GM19455 (cell line): ENCODE measurements around the gene SF3A2.

Experiments used
- ATAC-seq: cut with Tn5 transposase; IDR thresholded peaks from one replicate; pipeline ENCODE4 v1.9.1; 2021; ENCODE audit not compliant: unreplicated experiment

The SF3A2 gene

DNA sequence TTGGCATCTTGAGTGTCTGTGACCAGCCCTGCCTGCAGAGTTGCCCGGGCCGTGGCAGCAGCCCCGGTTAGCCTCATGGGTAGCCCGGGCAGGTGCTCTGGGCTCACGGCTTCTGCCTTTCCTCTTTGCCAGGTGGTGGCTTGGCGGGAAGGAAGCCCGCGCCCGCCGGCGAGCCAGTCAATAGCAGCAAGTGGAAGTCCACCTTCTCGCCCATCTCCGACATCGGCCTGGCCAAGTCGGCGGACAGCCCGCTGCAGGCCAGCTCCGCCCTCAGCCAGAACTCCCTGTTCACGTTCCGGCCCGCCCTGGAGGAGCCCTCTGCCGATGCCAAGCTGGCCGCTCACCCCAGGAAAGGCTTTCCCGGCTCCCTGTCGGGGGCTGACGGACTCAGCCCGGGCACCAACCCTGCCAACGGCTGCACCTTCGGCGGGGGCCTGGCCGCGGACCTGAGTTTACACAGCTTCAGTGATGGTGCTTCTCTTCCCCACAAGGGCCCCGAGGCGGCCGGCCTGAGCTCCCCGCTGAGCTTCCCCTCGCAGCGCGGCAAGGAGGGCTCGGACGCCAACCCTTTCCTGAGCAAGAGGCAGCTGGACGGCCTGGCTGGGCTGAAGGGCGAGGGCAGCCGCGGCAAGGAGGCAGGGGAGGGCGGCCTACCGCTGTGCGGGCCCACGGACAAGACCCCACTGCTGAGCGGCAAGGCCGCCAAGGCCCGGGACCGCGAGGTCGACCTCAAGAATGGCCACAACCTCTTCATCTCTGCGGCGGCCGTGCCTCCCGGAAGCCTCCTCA, 10.4 kb upstream of the SF3A2 start:
- ATAC-seq: no peak

GRCh38 chr19:2226840-2227360, 9.7 kb upstream of the SF3A2 start:
- no peak for ATAC-seq

- ATAC-seq: no peak
Observed at GRCh38 chr19:2227415-2228156, 9.0 kb upstream of the SF3A2 start.

DNA sequence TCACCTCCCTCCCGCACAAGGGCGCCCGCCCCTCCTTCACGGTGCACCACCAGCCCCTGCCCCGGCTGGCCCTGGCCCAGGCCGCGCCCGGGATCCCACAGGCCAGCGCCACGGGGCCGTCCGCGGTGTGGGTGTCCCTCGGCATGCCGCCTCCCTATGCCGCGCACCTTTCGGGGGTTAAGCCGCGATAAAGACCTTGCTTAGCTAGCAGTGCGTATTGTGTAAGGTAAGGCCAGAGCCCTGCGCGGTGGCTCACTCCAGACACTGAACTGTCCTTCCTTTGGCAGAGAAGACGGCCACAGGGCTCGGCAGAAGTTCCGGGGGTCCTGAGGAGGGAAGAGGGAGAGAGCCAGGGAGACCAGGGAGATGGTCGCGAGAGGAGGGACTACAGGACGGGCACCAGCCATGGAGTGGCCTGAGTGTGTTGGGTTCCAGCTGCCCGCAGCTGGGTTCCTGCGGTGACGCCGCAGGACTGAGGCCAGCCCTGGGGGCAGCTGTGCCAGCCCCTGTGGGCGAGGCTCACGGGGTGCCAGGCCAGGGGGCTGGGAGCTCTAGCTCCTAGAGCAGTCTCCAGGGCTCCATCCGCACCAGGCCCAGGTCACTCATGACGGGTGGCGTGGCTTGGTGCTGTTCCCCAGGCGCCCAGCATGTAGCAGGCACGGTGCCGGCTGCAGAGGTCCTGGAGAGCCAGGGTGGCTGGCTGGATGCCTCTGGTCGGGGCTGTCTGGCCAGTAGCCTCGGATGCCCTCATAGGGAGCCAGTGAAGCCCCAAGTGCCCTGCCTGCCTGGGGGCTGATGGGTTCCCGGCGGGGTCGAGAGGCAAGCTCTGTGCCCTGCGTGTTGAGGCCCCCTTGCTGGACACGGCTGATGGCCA, 8.2 kb upstream of the SF3A2 start:
- ATAC-seq: no peak

DNA sequence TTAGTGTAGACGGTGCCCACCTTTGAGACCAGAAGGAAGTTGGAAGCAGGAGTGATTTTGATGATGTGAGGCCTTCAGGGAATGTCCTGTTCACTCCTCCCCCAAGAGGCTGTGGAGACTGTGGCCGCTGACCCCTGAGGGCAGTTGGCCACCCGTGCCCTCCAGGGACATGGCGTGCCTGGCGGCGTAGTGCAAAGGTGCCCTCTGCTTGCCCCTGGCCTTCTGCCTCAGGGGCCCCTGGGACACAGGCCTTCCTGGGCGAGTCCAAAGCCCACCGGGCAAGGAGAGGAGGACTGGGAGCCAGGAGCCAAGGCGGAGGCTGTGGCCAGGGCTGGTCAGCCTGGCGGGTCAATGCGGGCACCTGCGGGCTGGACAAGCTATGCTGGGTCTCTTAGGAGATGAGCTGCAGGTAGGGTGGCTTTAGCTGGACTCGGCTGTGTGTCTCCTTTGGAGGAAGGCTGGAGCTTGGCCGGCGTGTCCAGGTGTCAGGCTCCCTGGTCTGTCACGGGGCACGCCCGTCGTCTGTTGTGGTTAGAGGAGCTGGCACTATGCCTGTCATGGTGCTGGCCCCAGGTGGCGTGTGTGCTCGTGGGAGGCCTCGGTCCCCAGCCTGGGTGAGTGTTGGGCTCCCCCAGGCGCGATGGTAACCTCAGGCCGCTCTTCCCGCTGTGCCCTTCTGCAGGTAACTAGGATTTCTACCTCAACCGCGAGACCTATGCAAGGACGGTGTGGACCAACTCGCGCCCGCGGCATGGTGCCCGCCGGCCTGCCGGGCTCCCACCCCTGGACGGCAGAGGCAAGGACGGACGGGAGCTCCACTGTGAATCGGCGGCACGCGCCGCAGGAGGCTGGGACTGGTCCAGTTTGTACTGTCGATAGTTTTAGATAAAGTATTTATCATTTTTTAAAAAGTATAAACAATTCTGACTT, 7.3 kb upstream of the SF3A2 start:
- no peak for ATAC-seq

- ATAC-seq: no peak
Observed at GRCh38 chr19:2230033-2230531, 6.5 kb upstream of the SF3A2 start.

- no peak for ATAC-seq
Observed at GRCh38 chr19:2230807-2231533, 5.7 kb upstream of the SF3A2 start.

DNA sequence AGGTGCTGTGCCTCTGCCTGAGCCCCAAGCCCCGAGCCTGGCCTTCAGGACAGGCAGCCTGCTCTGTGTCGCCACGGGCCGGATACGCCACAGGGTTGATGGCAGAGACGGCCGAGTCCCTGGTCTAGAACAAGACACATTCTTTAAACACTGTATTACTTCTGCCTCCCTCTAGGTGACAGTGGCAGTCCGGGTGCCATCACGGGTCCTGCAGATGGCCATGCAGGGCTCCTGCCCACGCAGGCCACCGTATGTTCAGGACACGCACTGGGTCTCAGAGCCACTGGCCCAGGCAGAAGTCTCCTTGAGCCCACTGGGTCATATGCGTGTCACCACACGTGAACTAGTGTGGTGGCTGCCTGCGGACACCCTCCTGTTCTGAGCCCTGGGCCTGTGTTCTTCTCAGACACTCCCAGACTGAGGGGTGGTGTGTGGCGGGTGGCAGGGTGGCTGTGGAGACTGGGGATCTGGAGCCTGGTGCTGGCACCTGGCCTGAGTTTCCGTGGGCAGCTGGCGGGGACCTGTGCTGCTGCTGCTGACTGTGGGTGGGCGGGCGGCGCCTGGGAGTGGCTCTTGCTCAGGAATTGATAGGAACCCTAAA, 4.9 kb upstream of the SF3A2 start:
- no peak for ATAC-seq

- no peak for ATAC-seq
Observed at GRCh38 chr19:2232286-2233151, 4.1 kb upstream of the SF3A2 start.

DNA sequence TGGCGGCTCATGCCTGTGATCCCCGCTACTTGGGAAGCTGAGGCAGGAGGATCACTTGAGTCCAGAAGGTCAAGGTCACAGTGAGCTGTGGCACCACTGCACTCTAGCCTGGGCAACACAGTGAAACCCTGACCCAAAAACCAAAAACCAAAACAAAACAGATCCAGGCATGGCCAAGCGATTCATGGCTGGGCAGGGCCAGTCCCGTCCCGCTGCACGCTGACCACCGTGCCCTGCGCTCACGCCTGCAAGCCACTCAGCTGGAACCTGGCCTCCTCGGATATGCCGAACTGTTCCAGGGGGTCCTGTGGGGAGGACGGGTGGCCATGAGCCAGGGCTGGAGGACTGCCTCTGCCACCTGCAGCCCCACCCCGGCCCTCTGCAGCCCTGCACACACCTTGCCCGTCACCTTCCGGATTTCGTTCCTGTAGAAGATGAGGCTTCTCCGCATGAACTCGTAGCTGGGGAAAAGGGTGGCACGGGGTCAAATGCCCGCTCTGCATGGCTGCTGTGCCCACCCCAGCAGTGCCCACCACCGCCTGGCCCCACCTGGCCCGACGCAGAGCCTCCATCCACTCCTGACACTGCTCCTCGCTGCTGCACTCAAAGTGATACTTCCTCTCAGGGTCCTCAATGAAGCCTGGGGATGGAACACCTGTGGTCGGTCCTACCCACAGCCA, 2.9 kb upstream of the SF3A2 start:
- ATAC-seq: no peak

DNA sequence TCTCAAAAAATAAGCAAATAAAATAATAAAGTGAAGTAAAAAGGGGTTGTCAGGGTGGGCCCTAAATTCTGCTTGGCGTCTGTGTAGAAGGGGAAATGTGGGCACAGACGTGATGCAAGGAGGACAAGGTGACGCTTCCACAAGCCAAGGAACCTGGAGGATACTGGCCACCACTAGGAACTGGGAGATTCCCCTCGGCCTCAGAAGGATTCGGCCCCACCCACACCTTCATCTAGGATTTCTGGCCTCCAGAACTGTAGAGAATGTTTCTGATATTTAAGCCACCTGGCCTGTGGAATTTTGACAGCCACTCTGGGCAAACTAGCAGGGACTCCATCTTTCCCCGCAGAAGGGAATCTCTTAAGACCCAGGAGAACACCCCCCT, 1.6 kb upstream of the SF3A2 start:
- no peak for ATAC-seq

GRCh38 chr19:2235381-2236063, 1.1 kb upstream of the SF3A2 start:
- peak; percentile 16 for ATAC-seq

DNA sequence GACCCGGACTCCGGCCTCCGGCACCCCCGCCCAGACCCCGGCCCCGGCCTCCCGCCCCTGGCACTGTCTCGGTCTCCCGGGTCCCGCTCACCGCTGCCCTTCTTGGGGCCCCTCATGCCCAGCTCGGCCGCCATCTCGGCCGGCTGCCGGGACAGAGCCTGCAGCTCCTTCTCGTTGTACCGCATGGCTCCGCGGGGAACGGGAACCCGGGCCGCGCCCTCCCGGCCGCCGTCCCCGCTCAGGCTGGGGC, 635 bp upstream of the SF3A2 start:
- no peak for ATAC-seq

- ATAC-seq: no peak
Observed at GRCh38 chr19:2237051-2237868, 636 bp downstream of the SF3A2 start.

DNA sequence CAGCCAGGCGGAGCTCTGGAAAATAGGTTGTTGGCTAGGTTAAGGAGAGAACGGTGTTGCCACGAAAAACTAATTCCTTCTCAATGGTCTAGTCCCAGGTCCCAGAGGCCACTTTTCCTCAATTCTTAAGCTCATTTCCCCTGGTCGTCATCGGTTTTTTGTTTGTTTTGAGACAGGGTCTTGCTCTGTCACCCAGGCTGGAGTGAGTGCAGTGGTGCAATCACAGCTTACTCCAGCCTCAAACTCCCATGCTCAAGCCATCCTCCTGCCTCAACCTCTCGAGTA, 1.2 kb downstream of the SF3A2 start:
- ATAC-seq: no peak

GRCh38 chr19:2239173-2239572, 2.5 kb downstream of the SF3A2 start:
- no peak for ATAC-seq
